ENCODE results near the gene TNFRSF1B.
A peak's percentile ranks its signal among the peaks of the same experiment; 100 is the strongest.

Gene TNFRSF1B

DNA sequence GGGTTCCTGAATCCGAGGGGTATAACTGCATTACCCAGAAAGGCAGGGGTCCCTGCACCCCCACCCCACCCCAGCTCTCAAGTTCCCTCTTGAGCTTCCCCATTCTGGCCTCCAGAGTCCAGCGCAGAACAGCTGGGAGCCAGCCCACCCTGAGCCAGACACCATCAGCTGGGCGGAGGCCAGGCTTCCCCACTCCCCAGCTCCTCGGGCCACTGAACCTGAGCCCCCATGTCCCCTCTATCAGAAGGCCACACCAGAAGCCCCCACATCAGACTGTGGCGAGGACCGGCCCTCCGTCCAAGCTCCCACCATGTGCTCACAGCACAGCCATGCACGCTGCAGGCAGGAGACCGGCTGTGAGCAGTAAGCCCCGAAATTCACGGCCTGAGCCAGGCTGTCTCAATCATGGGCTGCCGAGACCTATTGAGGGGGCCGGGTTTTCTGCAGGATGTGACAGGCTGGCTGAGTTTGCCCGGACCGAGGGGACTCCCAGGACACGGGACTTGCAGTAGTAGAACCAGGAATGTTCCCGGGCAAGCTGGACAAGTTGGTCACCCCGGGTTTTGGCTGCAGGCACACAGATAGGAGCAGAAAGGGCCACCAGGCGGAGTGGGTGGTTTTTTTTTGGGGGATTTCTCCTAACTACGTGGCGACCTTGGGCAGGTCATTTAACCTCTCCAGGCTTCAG is 25.5 kb upstream of the TNFRSF1B start:
- Histone ChIP-seq H3K79me2 (no peaks in the 10 kb centered on the region), H3K4me1 (no peaks in the 10 kb centered on the region), H3K9me3 (ENCODE audit: control insufficient read depth, low read length) (no peaks in the 10 kb centered on the region), H3K4me3 (ENCODE audit: low read depth, low read length) (no peak overlapping the region), H3K9ac (no peak overlapping the region), H3K27ac (no peak overlapping the region), H3K27me3 (ENCODE audit: control insufficient read depth, insufficient read depth, low read length) (no peaks in the 10 kb centered on the region), H3K36me3 (ENCODE audit: control insufficient read depth, insufficient read depth, low read length) (no peaks in the 10 kb centered on the region), H3K4me2 (ENCODE audit: low read length) (no peak overlapping the region), H2AFZ (no peak overlapping the region)
- TF ChIP-seq, protein P1, sequence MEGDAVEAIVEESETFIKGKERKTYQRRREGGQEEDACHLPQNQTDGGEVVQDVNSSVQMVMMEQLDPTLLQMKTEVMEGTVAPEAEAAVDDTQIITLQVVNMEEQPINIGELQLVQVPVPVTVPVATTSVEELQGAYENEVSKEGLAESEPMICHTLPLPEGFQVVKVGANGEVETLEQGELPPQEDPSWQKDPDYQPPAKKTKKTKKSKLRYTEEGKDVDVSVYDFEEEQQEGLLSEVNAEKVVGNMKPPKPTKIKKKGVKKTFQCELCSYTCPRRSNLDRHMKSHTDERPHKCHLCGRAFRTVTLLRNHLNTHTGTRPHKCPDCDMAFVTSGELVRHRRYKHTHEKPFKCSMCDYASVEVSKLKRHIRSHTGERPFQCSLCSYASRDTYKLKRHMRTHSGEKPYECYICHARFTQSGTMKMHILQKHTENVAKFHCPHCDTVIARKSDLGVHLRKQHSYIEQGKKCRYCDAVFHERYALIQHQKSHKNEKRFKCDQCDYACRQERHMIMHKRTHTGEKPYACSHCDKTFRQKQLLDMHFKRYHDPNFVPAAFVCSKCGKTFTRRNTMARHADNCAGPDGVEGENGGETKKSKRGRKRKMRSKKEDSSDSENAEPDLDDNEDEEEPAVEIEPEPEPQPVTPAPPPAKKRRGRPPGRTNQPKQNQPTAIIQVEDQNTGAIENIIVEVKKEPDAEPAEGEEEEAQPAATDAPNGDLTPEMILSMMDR (IDR thresholded peaks at IDR 0.05) = no peak

DNA sequence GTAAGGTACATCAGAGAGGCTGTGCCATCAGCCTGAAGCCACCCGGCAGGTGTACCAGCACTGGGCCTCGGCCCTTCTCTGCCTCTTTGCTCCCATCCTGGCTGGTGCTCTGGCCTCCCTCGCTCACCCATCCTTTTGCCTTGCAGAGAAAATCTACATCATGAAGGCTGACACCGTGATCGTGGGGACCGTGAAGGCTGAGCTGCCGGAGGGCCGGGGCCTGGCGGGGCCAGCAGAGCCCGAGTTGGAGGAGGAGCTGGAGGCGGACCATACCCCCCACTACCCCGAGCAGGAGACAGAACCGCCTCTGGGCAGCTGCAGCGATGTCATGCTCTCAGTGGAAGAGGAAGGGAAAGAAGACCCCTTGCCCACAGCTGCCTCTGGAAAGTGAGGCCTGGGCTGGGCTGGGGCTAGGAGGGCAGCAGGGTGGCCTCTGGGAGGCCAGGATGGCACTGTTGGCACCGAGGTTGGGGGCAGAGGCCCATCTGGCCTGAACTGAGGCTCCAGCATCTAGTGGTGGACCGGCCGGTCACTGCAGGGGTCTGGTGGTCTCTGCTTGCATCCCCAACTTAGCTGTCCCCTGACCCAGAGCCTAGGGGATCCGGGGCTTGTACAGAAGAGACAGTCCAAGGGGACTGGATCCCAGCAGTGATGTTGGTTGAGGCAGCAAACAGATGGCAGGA is 24.5 kb upstream of the TNFRSF1B start:
- Histone ChIP-seq H3K27me3 (ENCODE audit: control insufficient read depth, insufficient read depth, low read length) (no peaks in the 10 kb centered on the region), H3K9ac (no peak overlapping the region), H3K9me3 (ENCODE audit: control insufficient read depth, low read length) (no peaks in the 10 kb centered on the region), H3K27ac (no peak overlapping the region), H3K79me2 (no peaks in the 10 kb centered on the region), H3K4me3 (ENCODE audit: low read depth, low read length) (no peak overlapping the region), H3K4me2 (ENCODE audit: low read length) (no peak overlapping the region), H3K36me3 (ENCODE audit: control insufficient read depth, insufficient read depth, low read length) (no peaks in the 10 kb centered on the region), H2AFZ (no peak overlapping the region), H3K4me1 (no peaks in the 10 kb centered on the region)
- TF ChIP-seq, protein P1 (IDR thresholded peaks at IDR 0.05) = no peak

DNA sequence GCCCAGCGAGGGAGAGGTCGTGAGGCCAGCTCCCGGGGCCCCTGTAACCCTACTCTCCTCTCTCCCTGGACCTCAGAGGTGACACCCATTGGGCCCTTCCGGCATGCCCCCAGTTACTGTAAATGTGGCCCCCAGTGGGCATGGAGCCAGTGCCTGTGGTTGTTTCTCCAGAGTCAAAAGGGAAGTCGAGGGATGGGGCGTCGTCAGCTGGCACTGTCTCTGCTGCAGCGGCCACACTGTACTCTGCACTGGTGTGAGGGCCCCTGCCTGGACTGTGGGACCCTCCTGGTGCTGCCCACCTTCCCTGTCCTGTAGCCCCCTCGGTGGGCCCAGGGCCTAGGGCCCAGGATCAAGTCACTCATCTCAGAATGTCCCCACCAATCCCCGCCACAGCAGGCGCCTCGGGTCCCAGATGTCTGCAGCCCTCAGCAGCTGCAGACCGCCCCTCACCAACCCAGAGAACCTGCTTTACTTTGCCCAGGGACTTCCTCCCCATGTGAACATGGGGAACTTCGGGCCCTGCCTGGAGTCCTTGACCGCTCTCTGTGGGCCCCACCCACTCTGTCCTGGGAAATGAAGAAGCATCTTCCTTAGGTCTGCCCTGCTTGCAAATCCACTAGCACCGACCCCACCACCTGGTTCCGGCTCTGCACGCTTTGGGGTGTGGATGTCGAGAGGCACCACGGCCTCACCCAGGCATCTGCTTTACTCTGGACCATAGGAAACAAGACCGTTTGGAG is 23.7 kb upstream of the TNFRSF1B start:
- Histone ChIP-seq H3K9me3 (ENCODE audit: control insufficient read depth, low read length) (no peaks in the 10 kb centered on the region), H3K79me2 (no peaks in the 10 kb centered on the region), H3K4me3 (ENCODE audit: low read depth, low read length) (no peak overlapping the region), H3K4me1 (no peaks in the 10 kb centered on the region), H3K27me3 (ENCODE audit: control insufficient read depth, insufficient read depth, low read length) (no peaks in the 10 kb centered on the region), H2AFZ (no peak overlapping the region), H3K9ac (no peak overlapping the region), H3K27ac (no peak overlapping the region), H3K36me3 (ENCODE audit: control insufficient read depth, insufficient read depth, low read length) (no peaks in the 10 kb centered on the region), H3K4me2 (ENCODE audit: low read length) (no peak overlapping the region)
- TF ChIP-seq, protein P1 (IDR thresholded peaks at IDR 0.05) = no peak

DNA sequence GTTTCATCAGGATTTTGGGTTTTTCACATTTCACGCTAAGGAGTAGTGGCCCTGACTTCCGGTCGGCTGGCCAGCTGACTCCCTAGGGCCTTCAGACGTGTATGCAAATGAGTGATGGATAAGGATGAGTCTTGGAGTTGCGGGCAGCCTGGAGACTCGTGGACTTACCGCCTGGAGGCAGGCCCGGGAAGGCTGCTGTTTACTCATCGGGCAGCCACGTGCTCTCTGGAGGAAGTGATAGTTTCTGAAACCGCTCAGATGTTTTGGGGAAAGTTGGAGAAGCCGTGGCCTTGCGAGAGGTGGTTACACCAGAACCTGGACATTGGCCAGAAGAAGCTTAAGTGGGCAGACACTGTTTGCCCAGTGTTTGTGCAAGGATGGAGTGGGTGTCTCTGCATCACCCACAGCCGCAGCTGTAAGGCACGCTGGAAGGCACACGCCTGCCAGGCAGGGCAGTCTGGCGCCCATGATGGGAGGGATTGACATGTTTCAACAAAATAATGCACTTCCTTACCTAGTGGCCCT is 23.1 kb upstream of the TNFRSF1B start:
- no peaks in the 10 kb centered on the region for H3K4me1 ChIP-seq
- no peaks in the 10 kb centered on the region for H3K27me3 ChIP-seq (ENCODE audit: control insufficient read depth, insufficient read depth, low read length)
- TF ChIP-seq, protein P1 (IDR thresholded peaks at IDR 0.05) = no peak
- H3K4me2 ChIP-seq (ENCODE audit: low read length) = no peak overlapping the region
- H3K27ac ChIP-seq = peak overlapping the region; percentile 49
- no peaks in the 10 kb centered on the region for H3K79me2 ChIP-seq
- H2AFZ ChIP-seq = no peak overlapping the region
- H3K36me3 ChIP-seq (ENCODE audit: control insufficient read depth, insufficient read depth, low read length) = no peaks in the 10 kb centered on the region
- H3K9me3 ChIP-seq (ENCODE audit: control insufficient read depth, low read length) = no peaks in the 10 kb centered on the region
- no peak overlapping the region for H3K9ac ChIP-seq
- H3K4me3 ChIP-seq (ENCODE audit: low read depth, low read length) = no peak overlapping the region

All from parathyroid adenoma (tissue), 2 donors.